Fibroblast of the conjunctiva (primary cell): Measurements from ENCODE around the gene KIF14.
A peak's percentile ranks its signal among the peaks of the same experiment; 100 is the strongest.

Experiments
- DNase-seq: peaks from one replicate; pipeline ENCODE4 v3.0.0-alpha.2; 2010; ENCODE audit warnings: low read depth

The KIF14 gene

DNA sequence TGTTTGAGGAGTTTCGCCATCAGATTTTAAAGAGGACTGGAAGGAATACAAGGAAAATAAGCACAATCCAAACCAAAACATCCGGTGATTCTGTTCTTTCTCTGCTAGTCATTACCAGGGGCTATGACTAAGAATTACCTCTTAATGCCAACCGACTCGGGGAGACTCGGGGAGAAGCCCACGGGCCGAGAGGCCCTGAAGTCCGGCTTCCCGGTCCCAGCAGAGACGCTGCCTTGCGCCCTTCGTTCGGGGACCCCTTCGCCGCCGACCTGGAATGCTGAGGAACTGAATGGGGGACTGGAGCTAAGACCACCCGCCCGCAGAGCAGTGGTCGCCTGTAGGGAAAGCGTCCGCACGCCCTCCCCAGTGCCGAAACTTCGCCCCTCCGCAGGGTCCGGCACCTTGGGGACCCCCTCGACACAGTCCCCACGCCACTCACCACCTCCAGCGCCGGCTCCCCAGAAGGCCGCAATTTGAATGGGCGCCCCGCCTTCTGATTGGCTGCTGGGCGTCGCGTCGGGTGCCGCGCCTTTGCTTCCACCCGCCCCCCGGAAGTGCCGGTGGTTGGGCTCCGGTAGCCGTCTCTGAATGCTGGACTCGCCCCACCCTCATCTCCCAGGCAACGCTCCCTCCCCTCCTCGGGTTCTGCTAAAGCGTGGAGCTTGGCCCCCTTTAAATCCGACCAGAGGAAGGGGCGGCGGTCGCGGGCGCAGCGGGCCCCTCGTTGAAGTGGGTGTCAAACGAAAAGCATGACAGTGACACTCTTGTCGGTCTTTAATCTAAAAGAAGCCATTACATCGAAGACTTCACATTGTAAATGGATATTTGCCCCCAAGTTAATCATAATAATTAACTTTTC is at the start of gene KIF14:
TSS of gene KIF14 (minus strand) at position 479 of the 859 bp plus-strand sequence. CDS start 2,028 bp downstream, outside the sequence.
- DNase-seq, result peak; percentile 86

- DNase-seq, result peak; percentile 97
Observed at GRCh38 chr1:200669314-200670241, 49.0 kb upstream of the KIF14 start, which contains the start of gene DDX59. TSS of gene DDX59 (minus strand) at chr1:200669907. CDS start at chr1:200666740, 3,167 bp downstream.

- DNase-seq, result no peak
Observed at GRCh38 chr1:200668514-200669313, 48.2 kb upstream of the KIF14 start.

DNA sequence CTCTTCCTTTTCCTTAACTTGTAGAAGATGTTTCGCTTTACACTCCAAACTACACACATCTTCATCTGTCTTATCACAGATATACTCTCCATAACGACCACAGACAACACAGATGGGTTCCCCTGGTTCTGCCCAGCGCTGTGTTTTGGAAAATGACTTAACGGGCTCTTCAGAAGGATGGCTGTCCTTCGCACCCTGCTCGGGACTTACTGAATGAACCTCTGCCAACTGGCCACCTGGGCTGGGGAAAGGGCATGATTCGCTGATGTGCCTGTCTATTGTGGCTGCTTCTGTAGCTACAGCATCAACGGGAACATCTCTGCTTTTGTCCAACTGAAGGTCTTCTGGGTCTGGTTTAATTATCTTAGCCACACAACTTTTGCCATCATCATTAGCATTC is 45.8 kb upstream of the KIF14 start:
- DNase-seq, result no peak

DNA sequence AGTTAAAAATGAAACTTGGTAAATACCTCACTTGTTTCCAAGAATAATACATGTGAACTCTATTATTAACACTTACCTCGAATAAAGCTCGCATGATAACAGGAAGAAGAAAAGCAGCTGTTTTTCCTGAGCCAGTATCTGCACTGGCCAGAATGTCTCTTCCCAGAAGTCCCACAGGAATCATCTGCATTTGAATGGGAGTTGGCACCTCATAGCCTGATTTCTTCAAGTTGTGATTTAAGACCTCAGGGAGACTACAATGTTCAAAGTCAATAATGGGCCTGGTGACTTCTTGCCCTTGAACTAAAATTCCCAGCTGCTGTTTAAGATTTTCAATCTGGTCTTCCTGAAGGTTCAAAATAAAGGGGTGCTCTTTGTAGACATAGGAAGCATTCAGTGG is 45.3 kb upstream of the KIF14 start:
- no peak for DNase-seq

GRCh38 chr1:200660719-200661118 is 40.2 kb upstream of the KIF14 start:
- DNase-seq, result no peak

DNA sequence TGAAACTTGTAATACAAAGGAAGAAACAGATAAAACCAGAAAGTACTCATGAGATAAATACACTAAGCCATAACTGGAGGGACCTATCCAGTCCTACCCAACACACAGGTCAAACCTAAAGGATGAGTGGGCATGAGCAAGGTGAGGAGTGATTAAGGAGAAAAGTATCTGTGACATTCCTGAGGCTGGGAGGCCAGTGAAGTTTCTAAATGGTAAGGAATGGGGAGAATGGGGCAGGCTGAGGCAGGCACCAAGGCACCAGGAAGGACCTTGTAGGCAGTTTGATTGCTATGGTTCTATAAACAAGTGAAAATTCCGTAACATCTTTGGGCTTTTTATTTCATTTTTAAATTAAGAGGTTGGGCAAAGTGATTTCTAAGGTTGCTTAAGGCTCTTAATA is 38.7 kb upstream of the KIF14 start:
- no peak for DNase-seq

DNA sequence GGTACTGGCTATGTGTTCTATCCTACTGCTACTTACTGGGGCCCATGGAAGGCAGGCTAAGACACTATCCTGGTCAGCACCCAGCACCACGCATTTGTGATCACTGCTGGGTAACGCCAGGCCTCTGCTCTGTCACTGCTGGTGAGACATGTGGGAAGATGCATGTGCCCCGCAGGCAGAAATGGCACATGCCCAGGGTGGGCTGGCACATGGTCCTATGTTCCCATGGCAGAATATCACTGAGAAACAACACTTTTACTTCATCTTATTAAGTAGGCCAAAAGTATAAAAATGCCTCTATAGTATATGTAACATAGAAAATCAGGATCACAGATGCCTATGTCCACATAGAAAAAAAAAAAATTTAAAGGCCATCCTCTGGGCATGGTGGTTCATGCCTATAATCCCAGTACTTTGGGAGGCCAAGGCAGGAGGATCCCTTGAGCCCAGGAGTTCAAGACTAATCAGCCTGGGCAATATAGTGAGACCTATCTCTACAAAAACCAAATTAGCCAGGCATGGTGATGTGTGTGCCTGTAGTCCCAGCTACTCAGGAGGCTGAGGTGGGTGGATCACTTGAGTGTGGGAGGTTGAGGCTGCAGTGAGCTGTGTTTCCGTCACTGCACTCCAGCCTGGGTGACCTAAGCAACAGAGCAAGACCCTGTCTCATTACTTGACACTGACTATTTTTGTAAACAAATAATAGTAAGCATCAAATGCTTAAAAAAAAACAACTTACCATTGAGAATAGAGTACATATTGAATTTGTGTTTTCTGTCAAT is 37.7 kb upstream of the KIF14 start:
- DNase-seq, result no peak

- DNase-seq, result no peak
Observed at GRCh38 chr1:200654660-200655059, 34.1 kb upstream of the KIF14 start.

- no peak for DNase-seq
Observed at GRCh38 chr1:200653022-200653462, 32.5 kb upstream of the KIF14 start.

GRCh38 chr1:200652378-200652777 is 31.8 kb upstream of the KIF14 start:
- DNase-seq, result no peak

- DNase-seq, result no peak
Observed at GRCh38 chr1:200646515-200646914, 26.0 kb upstream of the KIF14 start.

DNA sequence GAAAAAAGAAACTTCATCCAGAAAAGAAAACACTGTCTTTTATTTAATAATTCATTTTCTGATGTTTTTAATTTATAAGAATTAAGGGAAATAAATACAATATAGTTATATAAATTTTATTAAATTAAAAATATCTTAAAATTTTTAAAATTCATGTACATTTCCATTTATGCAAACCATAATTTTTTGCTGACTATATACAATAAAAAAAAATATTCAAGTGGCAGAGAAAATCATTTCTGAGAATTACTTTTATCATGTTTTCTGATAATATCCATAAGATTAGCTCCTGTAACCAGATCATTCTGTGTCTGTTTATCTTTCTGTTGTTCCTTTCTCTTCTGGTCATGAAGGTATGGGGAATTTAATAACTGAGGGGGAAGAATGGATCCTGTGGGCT is 23.5 kb upstream of the KIF14 start:
- DNase-seq, result no peak

GRCh38 chr1:200642481-200642880 is 21.9 kb upstream of the KIF14 start:
- DNase-seq, result no peak

GRCh38 chr1:200640963-200641401 is 20.4 kb upstream of the KIF14 start:
- peak; percentile 26 for DNase-seq

DNA sequence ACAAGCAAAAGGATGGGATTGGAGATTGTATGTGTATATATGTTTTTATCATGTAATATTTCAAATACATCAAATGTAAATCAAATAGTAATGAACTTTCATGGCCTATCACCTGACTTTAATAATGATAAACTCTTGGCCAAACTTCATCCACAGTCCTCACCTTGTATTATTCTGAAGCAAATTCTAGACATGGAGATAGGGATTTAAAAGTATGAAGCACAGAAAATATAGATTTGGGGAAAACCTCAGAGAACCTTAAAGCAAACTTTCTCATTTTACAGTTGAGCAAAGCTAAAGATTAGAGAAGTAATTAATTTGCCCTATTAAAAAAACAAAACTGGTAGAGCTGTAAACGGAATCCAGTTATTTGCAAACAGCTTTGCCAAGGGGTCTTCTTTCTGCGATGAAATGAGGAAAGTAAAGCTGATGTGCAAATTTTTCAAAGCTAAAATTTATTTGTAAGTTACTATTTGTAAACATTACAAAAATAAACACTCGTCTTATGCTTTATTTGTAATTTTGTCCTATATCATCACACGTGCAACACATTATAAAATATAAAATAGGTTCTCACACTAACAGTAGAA is 19.9 kb upstream of the KIF14 start:
- DNase-seq, result no peak

GRCh38 chr1:200638073-200638472 is 17.5 kb upstream of the KIF14 start:
- DNase-seq, result no peak

DNA sequence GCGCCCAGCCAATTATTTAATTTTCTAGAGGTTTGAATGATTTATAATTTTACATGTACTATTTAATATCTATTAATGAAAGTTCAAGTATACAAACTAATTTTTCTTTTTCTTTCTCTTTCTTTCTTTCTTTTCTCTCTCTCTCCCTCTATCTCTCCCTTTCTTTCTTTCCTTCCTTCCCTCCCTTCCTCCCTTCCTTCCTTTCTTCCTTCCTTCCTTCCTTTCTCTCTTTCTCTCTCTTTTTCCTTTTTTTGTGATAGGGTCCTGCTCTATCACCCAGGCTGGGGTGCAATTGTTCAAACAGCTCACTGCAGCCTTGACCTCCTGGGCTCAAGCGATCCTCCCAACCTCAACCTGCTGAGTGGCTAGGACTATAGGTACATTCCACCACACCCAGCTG is 16.1 kb upstream of the KIF14 start:
- DNase-seq, result no peak

- no peak for DNase-seq
Observed at GRCh38 chr1:200634261-200635122, 13.9 kb upstream of the KIF14 start.

DNA sequence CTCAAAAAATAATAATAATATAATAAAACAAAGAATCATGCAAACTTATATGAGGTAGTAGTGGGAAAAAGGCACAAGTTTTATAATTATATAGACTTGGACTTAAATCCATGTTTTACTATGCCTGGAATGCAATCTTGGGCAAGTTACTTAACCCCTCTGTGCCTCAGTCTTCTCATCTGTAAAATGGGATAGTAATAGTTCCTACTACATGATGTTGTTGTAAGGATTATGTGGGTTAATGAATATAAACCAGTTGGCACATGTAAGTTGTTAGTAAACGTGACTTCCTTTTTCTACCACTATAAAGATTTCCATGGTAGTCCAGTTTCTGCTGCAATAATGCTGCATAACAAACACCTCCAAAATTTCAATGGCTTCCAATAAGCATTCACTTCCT is 10.8 kb upstream of the KIF14 start:
- DNase-seq, result no peak
